Activated effector memory CD4-positive, alpha-beta T cell treated with Interleukin-2 at 50 U/mL for 16 hours (primary cell): ENCODE data around the gene WWOX.
"Not testable (repeated sequence)": the region's sequence is repeated elsewhere in the genome, so short reads cannot be mapped to it uniquely, and the experiment has no call there.

ENCODE experiments used
- DNase-seq: peaks from one replicate; pipeline ENCODE4 v3.0.0-alpha.2; 2020

The WWOX gene

GRCh38 chr16:78099271-78100111 is at the start of gene WWOX:
Gene WWOX, plus strand, starts transcription at chr16:78099654.
- DNase-seq, result peak; percentile 96

GRCh38 chr16:78050734-78051400 is 48.6 kb upstream of the WWOX start:
- no peak for DNase-seq

GRCh38 chr16:78057803-78058564 is 41.5 kb upstream of the WWOX start:
- DNase-seq, result no peak

- not testable (repeated sequence) for DNase-seq
Observed at GRCh38 chr16:78059806-78060205, 39.6 kb upstream of the WWOX start.

GRCh38 chr16:78060295-78060694 is 39.2 kb upstream of the WWOX start:
- DNase-seq, result no peak

GRCh38 chr16:78060809-78061208 is 38.6 kb upstream of the WWOX start:
- no peak for DNase-seq

GRCh38 chr16:78065319-78065718 is 34.1 kb upstream of the WWOX start:
- DNase-seq, result no peak

- no peak for DNase-seq
Observed at GRCh38 chr16:78069913-78070312, 29.5 kb upstream of the WWOX start.

- no peak for DNase-seq
Observed at GRCh38 chr16:78072275-78072674, 27.2 kb upstream of the WWOX start.

GRCh38 chr16:78075800-78076199 is 23.7 kb upstream of the WWOX start:
- no peak for DNase-seq

GRCh38 chr16:78081341-78081740 is 18.1 kb upstream of the WWOX start:
- DNase-seq, result no peak

- DNase-seq, result no peak
Observed at GRCh38 chr16:78091419-78091818, 8.0 kb upstream of the WWOX start.

- no peak for DNase-seq
Observed at GRCh38 chr16:78092758-78093157, 6.7 kb upstream of the WWOX start.

- no peak for DNase-seq
Observed at GRCh38 chr16:78094166-78094565, 5.3 kb upstream of the WWOX start.

GRCh38 chr16:78094998-78095397 is 4.5 kb upstream of the WWOX start:
- DNase-seq, result no peak

- DNase-seq, result no peak
Observed at GRCh38 chr16:78096386-78096785, 3.1 kb upstream of the WWOX start.

GRCh38 chr16:78097548-78097947 is 1.9 kb upstream of the WWOX start:
- no peak for DNase-seq

- DNase-seq, result no peak
Observed at GRCh38 chr16:78098087-78098486, 1.4 kb upstream of the WWOX start.

- no peak for DNase-seq
Observed at GRCh38 chr16:78098595-78099270, 721 bp upstream of the WWOX start.

GRCh38 chr16:78100112-78100467 is 636 bp downstream of the WWOX start:
- no peak for DNase-seq

GRCh38 chr16:78102122-78102660 is 2.7 kb downstream of the WWOX start:
- DNase-seq, result no peak

GRCh38 chr16:78102865-78103264 is 3.4 kb downstream of the WWOX start:
- no peak for DNase-seq

GRCh38 chr16:78105517-78105916 is 6.1 kb downstream of the WWOX start:
- DNase-seq, result no peak
